BE2C (cell line): ENCODE measurements around the gene LTBP3.

ENCODE experiments used
- DNase-seq: peaks from one replicate; pipeline ENCODE4 v3.0.0-alpha.2; 2020
- H3K27me3 ChIP-seq: fragments of 250-450 bp; sonication (Bioruptor Pico); 2 replicates; pipeline ENCODE4 v1.5.1; 2020; ENCODE audit warnings: mild to moderate bottlenecking
- H3K36me3 ChIP-seq: fragments of 250-450 bp; sonication (Bioruptor Pico); 2 replicates; pipeline ENCODE4 v1.5.1; 2020; ENCODE audit warnings: mild to moderate bottlenecking
- H3K4me1 ChIP-seq: fragments of 250-450 bp; sonication (Bioruptor Pico); 2 replicates; pipeline ENCODE4 v1.5.1; 2020
- H3K4me3 ChIP-seq: 2 replicates; pipeline ENCODE4 v1.5.1; 2011; ENCODE audit warnings: low read depth, low read length
- H3K9me3 ChIP-seq: fragments of 250-450 bp; sonication (Bioruptor Pico); 2 replicates; pipeline ENCODE4 v1.5.1; 2020
- CTCF ChIP-seq: IDR thresholded peaks from 2 replicates; pipeline ENCODE4 v1.5.1; 2012; ENCODE audit warnings: mild to moderate bottlenecking, low read depth, low read length

LTBP3 gene

GRCh38 chr11:65491614-65492386 lies 66.4 kb downstream of the LTBP3 start:
- peak; percentile 68 for DNase-seq
- H3K9me3 ChIP-seq = no peaks in the 10 kb centered on the region
- TF ChIP-seq CTCF = no peak
- no peak overlapping the region for H3K4me3 ChIP-seq
- peaks cover 54% of the 10 kb centered on the region for H3K4me1 ChIP-seq
- no peaks in the 10 kb centered on the region for H3K36me3 ChIP-seq
- H3K27me3 ChIP-seq = no peaks in the 10 kb centered on the region

- TF ChIP-seq CTCF = no peak
- Histone ChIP-seq H3K36me3 (no peaks in the 10 kb centered on the region), H3K4me1 (peaks cover 58% of the 10 kb centered on the region), H3K4me3 (no peak overlapping the region), H3K9me3 (no peaks in the 10 kb centered on the region), H3K27me3 (no peaks in the 10 kb centered on the region)
- no peak for DNase-seq
These were observed 67.0 kb downstream of the LTBP3 start for GRCh38 chr11:65491163-65491465.

- H3K9me3 ChIP-seq = no peaks in the 10 kb centered on the region
- DNase-seq = no peak
- peaks cover 58% of the 10 kb centered on the region for H3K4me1 ChIP-seq
- TF ChIP-seq CTCF = no peak
- no peaks in the 10 kb centered on the region for H3K27me3 ChIP-seq
- H3K4me3 ChIP-seq = no peak overlapping the region
- no peaks in the 10 kb centered on the region for H3K36me3 ChIP-seq
These were observed 68.3 kb downstream of the LTBP3 start for GRCh38 chr11:65489706-65490320.

GRCh38 chr11:65489035-65489705 lies 69.0 kb downstream of the LTBP3 start:
- no peak for TF ChIP-seq CTCF

More at GRCh38 chr11:65489035-65489705, 69.0 kb downstream of the LTBP3 start:
- Histone ChIP-seq H3K9me3 (no peaks in the 10 kb centered on the region), H3K4me3 (no peak overlapping the region), H3K4me1 (peaks cover 52% of the 10 kb centered on the region), H3K27me3 (no peaks in the 10 kb centered on the region), H3K36me3 (no peaks in the 10 kb centered on the region)
- DNase-seq = no peak
